Islet of Langerhans (tissue), 1 donor: Measurements from ENCODE around the gene PPFIA3.
"Not testable (repeated sequence)": the region's sequence is repeated elsewhere in the genome, so short reads cannot be mapped to it uniquely, and the experiment has no call there.

ENCODE experiments used
- FAIRE-seq: peaks from one replicate; lab custom pipeline; 2011; peaks lifted over from hg19 to GRCh38; lab: Jason Lieb, UNC

Gene PPFIA3

GRCh38 chr19:49103331-49104085 is 15.8 kb upstream of the PPFIA3 start:
- FAIRE-seq = no peak

- no peak for FAIRE-seq
These were observed 15.0 kb upstream of the PPFIA3 start for GRCh38 chr19:49104229-49104864.

- FAIRE-seq = no peak
These were observed 12.7 kb upstream of the PPFIA3 start for GRCh38 chr19:49106648-49107135.

GRCh38 chr19:49107625-49108459 is 11.5 kb upstream of the PPFIA3 start:
- FAIRE-seq = no peak

- no peak for FAIRE-seq
These were observed 10.3 kb upstream of the PPFIA3 start for GRCh38 chr19:49109051-49109450.

- no peak for FAIRE-seq
These were observed 9.6 kb upstream of the PPFIA3 start for GRCh38 chr19:49109569-49110233.

DNA sequence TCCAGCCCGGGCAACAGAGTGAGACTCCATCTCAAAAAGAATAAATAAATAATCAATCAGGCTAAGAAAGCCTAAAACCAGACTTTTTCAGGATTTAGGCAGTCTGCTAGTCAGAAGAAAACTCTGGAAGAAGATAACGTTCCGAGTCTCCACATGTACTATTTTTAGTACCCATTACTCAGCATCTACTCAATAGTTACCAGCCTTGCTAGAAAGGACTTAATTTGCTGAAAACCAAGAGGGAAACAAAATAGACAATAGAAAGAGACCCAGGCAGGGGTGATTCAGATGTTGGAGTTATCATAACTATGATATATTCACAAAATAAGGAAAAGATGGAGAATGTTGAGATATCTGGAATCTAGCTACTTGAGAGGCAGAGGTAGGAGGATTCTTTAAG is 8.8 kb upstream of the PPFIA3 start:
- FAIRE-seq = no peak

DNA sequence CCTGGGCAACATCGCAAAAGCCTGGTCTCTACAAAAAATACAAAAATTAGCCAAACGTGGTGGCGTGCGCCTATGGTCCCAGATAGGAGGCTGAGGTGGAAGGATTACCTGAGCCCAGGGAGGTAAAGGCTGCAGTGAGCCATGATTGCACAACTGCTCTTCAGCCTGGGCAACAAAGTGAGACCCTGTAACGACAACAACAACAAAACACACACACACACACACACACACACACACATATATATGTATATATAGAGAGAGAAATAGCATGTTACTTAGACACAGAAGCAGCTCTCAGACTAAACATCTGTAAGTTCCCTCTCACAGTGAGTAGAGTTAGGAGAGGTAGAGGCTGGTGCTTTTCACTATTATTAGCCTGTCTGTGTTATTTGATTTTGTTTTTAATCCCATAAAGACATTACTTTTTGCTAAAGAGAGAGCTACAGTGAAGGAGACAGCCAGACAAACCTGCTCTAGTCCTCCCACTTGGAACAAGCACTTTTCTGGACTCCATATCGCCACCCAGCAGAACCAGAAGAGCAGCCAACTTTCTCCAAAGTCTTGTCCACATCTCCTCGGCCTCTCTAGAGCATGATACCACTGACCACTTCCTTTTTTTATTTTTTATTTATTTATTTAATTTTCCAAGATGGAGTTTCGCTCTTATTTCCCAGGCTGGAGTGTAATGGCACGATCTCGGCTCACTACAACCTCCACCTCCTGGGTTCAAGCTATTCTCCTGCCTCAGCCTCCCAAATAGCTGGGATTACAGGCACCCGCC is 7.9 kb upstream of the PPFIA3 start:
- no peak for FAIRE-seq

- no peak for FAIRE-seq
These were observed 5.3 kb upstream of the PPFIA3 start, which contains the start of gene LIN7B for GRCh38 chr19:49113762-49114629. TSS of gene LIN7B (plus strand) at chr19:49114370. CDS start at chr19:49114405, 35 bp downstream.

DNA sequence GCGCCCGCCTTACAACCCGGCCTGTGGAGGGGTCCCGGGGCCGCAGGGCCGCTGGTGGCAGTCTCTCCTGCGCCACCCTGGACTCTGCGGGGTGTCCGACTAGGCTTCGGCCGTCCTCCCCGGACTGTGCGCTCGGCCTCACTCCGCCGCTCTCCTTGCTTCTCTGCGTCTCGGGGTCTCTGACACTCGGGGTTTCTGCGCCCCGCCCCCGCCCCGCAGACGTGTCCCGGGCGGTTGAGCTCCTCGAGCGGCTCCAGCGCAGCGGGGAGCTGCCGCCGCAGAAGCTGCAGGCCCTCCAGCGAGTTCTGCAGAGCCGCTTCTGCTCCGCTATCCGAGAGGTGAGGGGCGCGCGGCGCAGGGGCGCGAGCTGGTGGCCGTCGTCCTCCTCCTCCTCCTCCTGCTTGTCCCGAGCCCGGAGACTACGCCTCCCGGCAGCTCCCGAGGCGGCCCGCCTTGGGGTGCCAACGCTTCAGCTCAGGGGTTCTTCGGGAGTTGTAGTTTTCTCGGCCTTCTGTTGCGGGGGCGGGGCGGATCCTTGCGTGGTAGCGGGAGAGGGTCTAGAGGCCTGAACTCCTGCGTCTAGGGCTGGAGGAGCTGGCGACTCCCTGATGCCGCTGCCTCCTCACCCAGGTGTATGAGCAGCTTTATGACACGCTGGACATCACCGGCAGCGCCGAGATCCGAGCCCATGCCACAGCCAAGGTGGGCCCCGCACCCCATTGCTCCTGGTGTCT is 4.5 kb upstream of the PPFIA3 start:
- FAIRE-seq = no peak

GRCh38 chr19:49116544-49116943 is 2.8 kb upstream of the PPFIA3 start:
- FAIRE-seq = no peak

- no peak for FAIRE-seq
These were observed 1.4 kb upstream of the PPFIA3 start for GRCh38 chr19:49117677-49118564.

DNA sequence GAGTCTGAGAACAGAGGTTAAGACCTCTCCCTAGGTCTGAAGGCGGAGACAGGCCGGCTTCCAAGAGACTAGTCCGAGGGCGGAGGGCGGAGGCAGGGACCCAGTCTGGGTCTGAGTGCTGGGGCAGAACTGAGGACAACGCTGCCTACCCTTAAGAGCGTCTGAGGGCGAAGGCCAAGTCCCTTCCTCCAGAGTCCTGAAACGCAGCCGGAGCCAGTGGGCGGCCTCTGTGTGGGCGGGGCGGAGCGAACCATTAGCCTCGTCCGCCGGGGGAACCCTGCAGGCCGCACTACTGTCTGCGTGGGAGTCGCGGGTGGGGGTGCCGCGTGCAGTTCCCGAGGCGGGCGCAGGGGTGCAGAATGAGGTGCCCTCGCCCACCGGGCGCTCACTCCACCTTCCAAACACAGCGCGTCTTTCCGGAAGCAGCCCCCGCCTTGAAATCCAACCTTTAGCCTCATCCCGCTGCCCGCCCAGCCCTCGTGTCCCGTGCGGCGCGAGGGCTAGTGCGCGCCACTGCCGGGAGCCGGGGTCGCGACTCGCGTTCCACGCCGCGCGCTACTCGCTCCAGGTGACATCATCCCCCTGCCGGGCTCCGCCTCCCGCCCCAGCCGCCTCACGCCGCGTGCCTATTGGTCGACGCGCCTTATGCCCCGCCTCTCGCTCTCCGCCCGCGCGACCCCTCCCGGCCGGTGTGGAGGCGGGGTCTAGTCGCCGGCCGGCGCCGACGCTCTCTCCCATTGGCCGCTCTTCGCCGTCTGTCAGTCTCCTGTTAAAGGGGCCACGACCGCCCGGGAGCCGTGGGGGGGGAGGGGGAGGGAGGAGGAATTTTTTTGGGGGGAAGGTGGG is 556 bp upstream of the PPFIA3 start, which contains the start of gene C19orf73:
C19orf73 (minus strand) TSS at position 579 of the 846 bp plus-strand sequence; CDS start at position 458, 121 bp downstream.
- no peak for FAIRE-seq

DNA sequence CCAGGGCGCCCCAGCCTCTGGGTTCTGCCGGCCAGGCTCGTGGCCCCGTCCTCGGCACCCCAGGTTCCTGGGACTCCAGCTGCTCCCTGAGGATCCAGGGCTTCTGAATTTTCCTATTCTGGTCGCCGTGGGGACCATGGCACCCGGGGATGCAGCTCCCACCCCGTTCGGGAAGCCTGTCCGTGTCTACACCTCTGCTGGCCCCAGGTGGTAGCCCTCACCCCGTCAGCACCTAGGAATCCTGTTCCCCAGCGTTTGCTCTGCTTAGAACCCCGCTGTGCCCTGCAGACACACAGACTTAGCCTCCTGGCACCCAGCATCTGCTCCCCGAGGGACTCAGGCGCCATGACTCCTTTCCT is 960 bp downstream of the PPFIA3 start:
- FAIRE-seq = no peak

GRCh38 chr19:49120868-49121267 is 1.5 kb downstream of the PPFIA3 start:
- no peak for FAIRE-seq

- FAIRE-seq = not testable (repeated sequence)
These were observed 2.5 kb downstream of the PPFIA3 start for GRCh38 chr19:49121841-49122240.

GRCh38 chr19:49123285-49123684 is 3.9 kb downstream of the PPFIA3 start:
- FAIRE-seq = not testable (repeated sequence)
